GM12865 (cell line): Measurements from ENCODE around the gene PAPSS2.
"Not testable (repeated sequence)": the region's sequence is repeated elsewhere in the genome, so short reads cannot be mapped to it uniquely, and the experiment has no call there.

Source experiments
- DNase-seq: peaks from one replicate; pipeline ENCODE4 v3.0.0; 2010; ENCODE audit warnings: low read depth
- H3K4me3 ChIP-seq: 2 replicates; pipeline ENCODE4 v1.5.1; 2011; ENCODE audit warnings: mild to moderate bottlenecking, low read depth, low read length, control low read depth
- CTCF ChIP-seq: IDR thresholded peaks from 2 replicates; pipeline ENCODE4 v1.5.1; 2011; ENCODE audit warnings: low read length, control low read depth, low read depth, inconsistent platforms; ENCODE audit not compliant: insufficient read depth; ENCODE audit errors: missing control alignments

Gene PAPSS2

GRCh38 chr10:87619705-87620104, 40.0 kb upstream of the PAPSS2 start:
- no peak overlapping the region for H3K4me3 ChIP-seq
- no peak for TF ChIP-seq CTCF
- no peak for DNase-seq

- DNase-seq, H3K4me3 ChIP-seq: not testable (repeated sequence)
These were observed 38.2 kb upstream of the PAPSS2 start for GRCh38 chr10:87621440-87621839.

- TF ChIP-seq CTCF: peak; percentile 40
- peak; percentile 75 for DNase-seq
These were observed 37.2 kb upstream of the PAPSS2 start for GRCh38 chr10:87622314-87623004.

GRCh38 chr10:87623191-87623590, 36.5 kb upstream of the PAPSS2 start:
- TF ChIP-seq CTCF: no peak
- DNase-seq: no peak
- H3K4me3 ChIP-seq: no peak overlapping the region

More at GRCh38 chr10:87622314-87623004, 37.2 kb upstream of the PAPSS2 start:
- H3K4me3 ChIP-seq: no peak overlapping the region

GRCh38 chr10:87625661-87626060, 34.0 kb upstream of the PAPSS2 start:
- DNase-seq: no peak
- TF ChIP-seq CTCF: no peak
- H3K4me3 ChIP-seq: no peak overlapping the region

- H3K4me3 ChIP-seq: no peak overlapping the region
- TF ChIP-seq CTCF: no peak
- no peak for DNase-seq
These were observed 33.2 kb upstream of the PAPSS2 start for GRCh38 chr10:87626422-87626892.

GRCh38 chr10:87630171-87630570, 29.5 kb upstream of the PAPSS2 start:
- DNase-seq: no peak
- no peak for TF ChIP-seq CTCF
- H3K4me3 ChIP-seq: no peak overlapping the region

GRCh38 chr10:87632454-87632853, 27.2 kb upstream of the PAPSS2 start:
- DNase-seq: no peak
- no peak overlapping the region for H3K4me3 ChIP-seq
- no peak for TF ChIP-seq CTCF
